Breast epithelium (tissue), 3 donors: ENCODE data around the gene ASTN2.

Experiments used
- POLR2AphosphoS5 ChIP-seq, 3 donors: sonication (generic); formaldehyde crosslinking; IDR thresholded peaks; one replicate each; pipeline ENCODE4 v1.6.1; 2017; ENCODE audit warnings: antibody characterized with exemption in 3 of 3
- TF ChIP-seq, protein P1 (sequence below), 3 donors: fragments of 450-650 bp; IDR thresholded peaks; one replicate each; pipeline ENCODE4 v1.5.1; 2016 to 2017; ENCODE audit warnings: antibody characterized with exemption in 3 of 3, mild to moderate bottlenecking in 3 of 3, moderate library complexity in 3 of 3

DNA sequence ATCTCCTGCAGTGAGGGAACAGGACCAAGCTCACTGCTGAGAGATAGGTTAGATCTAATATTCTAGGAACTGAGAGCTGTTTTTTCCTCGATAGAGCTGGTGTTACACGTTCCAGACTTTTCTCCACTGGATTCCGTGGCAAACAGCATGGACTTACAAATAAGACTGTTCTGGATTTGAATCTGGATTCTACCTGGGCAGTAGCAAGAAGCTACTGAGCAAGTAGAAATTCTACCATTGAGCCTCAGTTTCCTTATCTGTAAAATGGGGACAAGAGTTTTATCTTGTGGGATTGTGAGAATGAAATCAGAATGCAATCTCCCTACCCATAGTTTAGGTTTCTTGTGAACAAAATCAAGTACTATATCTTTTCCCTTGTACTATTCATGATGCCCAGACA lies 966.4 kb downstream of the ASTN2 start:
- TF ChIP-seq, protein P1, sequence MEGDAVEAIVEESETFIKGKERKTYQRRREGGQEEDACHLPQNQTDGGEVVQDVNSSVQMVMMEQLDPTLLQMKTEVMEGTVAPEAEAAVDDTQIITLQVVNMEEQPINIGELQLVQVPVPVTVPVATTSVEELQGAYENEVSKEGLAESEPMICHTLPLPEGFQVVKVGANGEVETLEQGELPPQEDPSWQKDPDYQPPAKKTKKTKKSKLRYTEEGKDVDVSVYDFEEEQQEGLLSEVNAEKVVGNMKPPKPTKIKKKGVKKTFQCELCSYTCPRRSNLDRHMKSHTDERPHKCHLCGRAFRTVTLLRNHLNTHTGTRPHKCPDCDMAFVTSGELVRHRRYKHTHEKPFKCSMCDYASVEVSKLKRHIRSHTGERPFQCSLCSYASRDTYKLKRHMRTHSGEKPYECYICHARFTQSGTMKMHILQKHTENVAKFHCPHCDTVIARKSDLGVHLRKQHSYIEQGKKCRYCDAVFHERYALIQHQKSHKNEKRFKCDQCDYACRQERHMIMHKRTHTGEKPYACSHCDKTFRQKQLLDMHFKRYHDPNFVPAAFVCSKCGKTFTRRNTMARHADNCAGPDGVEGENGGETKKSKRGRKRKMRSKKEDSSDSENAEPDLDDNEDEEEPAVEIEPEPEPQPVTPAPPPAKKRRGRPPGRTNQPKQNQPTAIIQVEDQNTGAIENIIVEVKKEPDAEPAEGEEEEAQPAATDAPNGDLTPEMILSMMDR (IDR thresholded peaks at IDR 0.05) = no peak
- TF ChIP-seq POLR2AphosphoS5 (IDR thresholded peaks at IDR 0.05) = no peak
